ENCODE results near the gene ASIP. TPM values are rescaled to one million over a fixed set of nuclear protein-coding genes. Genes with fewer than 3 reads are reported as not detected.

ASIP gene
- total RNA-seq, 1 experiment from 2014 or later, result not detected

DNA sequence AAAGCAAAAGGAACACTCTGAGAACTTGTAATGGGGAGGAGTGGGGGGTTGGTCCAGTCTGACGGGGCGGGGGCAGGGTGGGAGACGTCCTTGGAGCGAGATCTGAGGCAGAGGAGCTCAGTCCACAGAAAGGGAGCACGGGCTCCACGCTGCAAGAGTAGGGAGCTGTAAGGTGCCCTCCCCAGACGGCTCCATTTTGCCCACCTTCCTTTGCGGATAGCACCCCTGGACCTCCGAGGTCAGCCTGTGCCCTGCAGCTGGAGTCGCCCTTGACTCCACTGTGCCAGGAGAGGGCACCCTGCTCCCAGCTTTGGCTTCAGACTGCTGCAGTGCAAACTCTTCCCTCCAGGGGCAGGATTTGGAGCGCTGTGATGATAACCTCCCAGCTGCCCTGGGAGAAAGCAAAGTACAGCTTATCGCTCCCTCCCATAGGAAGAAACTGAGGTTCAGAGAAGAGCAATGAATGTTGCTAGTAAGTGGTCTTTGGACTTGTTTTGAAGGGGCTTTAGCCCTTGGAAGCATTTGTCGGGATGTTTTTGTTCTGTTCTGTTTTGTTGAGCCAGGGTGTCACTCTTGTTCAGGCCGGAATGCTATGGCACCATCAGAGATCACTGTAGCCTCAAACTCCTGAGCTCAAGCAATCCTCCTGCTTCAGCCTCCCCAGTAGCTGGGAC, 71.5 kb downstream of the ASIP start:
- Histone ChIP-seq H3K27me3 (replicated peaks; ENCODE audit: control insufficient read depth, insufficient read depth, low read length) (no peaks in the 10 kb centered on the region), H3K4me1 (peaks cover 34% of the 10 kb centered on the region), H3K4me3 (ENCODE audit: low read depth, low read length) (peak overlapping the region; percentile 53), H3K9me3 (no peaks in the 10 kb centered on the region), H3K36me3 (ENCODE audit: control insufficient read depth, insufficient read depth, low read length) (no peaks in the 10 kb centered on the region)
- Mint-ChIP-seq H3K4me1 (ENCODE audit: low read depth, unreplicated experiment) (peaks cover 16% of the 10 kb centered on the region), H3K9me3 (ENCODE audit: unreplicated experiment) (no peaks in the 10 kb centered on the region), H3K27ac (ENCODE audit: unreplicated experiment) (peak overlapping the region; percentile 79), H3K36me3 (ENCODE audit: insufficient read depth, unreplicated experiment) (peaks cover 10% of the 10 kb centered on the region), H3K27me3 (ENCODE audit: insufficient read depth, unreplicated experiment) (no peaks in the 10 kb centered on the region), H3K4me3 (ENCODE audit: unreplicated experiment) (peak overlapping the region; percentile 77)
- peak; percentile 97 to 99 for DNase-seq
- TF ChIP-seq CTCF (IDR thresholded peaks at IDR 0.05; ENCODE audit: insufficient read depth in 1 of 2, low read depth in 1 of 2, low read length in 1 of 2, severe bottlenecking in 1 of 2, unreplicated experiment in 1 of 2), result peak; percentile 100
- BruUV-seq (replicated peaks), result no TSS peak
- intact Hi-C loops (cut with micrococcal nuclease; ENCODE audit: unreplicated experiment), result loop anchor here (1.0 to 5.0 kb wide), 9 partner anchors 51 to 226 kb away; partner anchors contain the start of genes DYNLRB1 and ITCH
- ChIA-PET POLR2A (interaction anchor here (0.6 to 3.7 kb wide), 13 partner anchors 10 to 1029 kb away, joined by 3 to 76 read pairs (median 5); partner anchors contain the start of genes AHCY, DYNLRB1, ITCH and TP53INP2), CTCF (interaction anchor here (0.6 to 4.5 kb wide), 91 partner anchors 8 to 662 kb away, joined by 3 to 130 read pairs (median 6); partner anchors contain the start of genes AHCY, DYNLRB1, ITCH and TP53INP2)

GRCh38 chr20:34315236-34315635, 74.0 kb downstream of the ASIP start:
- no peak overlapping the region for H3K4me3 Mint-ChIP-seq (ENCODE audit: unreplicated experiment)
- intact Hi-C loops (cut with micrococcal nuclease; ENCODE audit: unreplicated experiment), result no loop called here
- no peak for TF ChIP-seq CTCF (IDR thresholded peaks at IDR 0.05; ENCODE audit: insufficient read depth in 1 of 2, low read depth in 1 of 2, low read length in 1 of 2, severe bottlenecking in 1 of 2, unreplicated experiment in 1 of 2)
- H3K4me1 Mint-ChIP-seq (ENCODE audit: low read depth, unreplicated experiment), result peaks cover 14% of the 10 kb centered on the region
- no peak overlapping the region for H3K27ac Mint-ChIP-seq (ENCODE audit: unreplicated experiment)
- Histone ChIP-seq H3K4me3 (ENCODE audit: low read depth, low read length) (no peak overlapping the region), H3K27me3 (replicated peaks; ENCODE audit: control insufficient read depth, insufficient read depth, low read length) (no peaks in the 10 kb centered on the region), H3K4me1 (peaks cover 23% of the 10 kb centered on the region), H3K36me3 (ENCODE audit: control insufficient read depth, insufficient read depth, low read length) (no peaks in the 10 kb centered on the region), H3K9me3 (no peaks in the 10 kb centered on the region)
- ChIA-PET POLR2A (no interaction called here), CTCF (interaction anchor here (0.6 to 1.2 kb wide), 2 partner anchors 13 to 49 kb away, joined by 3 to 4 read pairs; partner anchors contain the start of gene AHCY)
- no peaks in the 10 kb centered on the region for H3K27me3 Mint-ChIP-seq (ENCODE audit: insufficient read depth, unreplicated experiment)
- no peaks in the 10 kb centered on the region for H3K9me3 Mint-ChIP-seq (ENCODE audit: unreplicated experiment)
- DNase-seq, result no peak
- no TSS peak for BruUV-seq (replicated peaks)
- peaks cover 10% of the 10 kb centered on the region for H3K36me3 Mint-ChIP-seq (ENCODE audit: insufficient read depth, unreplicated experiment)

GRCh38 chr20:34316196-34316814, 75.1 kb downstream of the ASIP start:
- intact Hi-C loops (cut with micrococcal nuclease; ENCODE audit: unreplicated experiment), result no loop called here
- DNase-seq, result no peak
- CTCF ChIA-PET, result no interaction called here
- TF ChIP-seq CTCF (IDR thresholded peaks at IDR 0.05; ENCODE audit: insufficient read depth in 1 of 2, low read depth in 1 of 2, low read length in 1 of 2, severe bottlenecking in 1 of 2, unreplicated experiment in 1 of 2), result no peak
- H3K4me1 Mint-ChIP-seq (ENCODE audit: low read depth, unreplicated experiment), result peaks cover 5% of the 10 kb centered on the region
- Histone ChIP-seq H3K4me3 (ENCODE audit: low read depth, low read length) (no peak overlapping the region), H3K27me3 (replicated peaks; ENCODE audit: control insufficient read depth, insufficient read depth, low read length) (no peaks in the 10 kb centered on the region), H3K9me3 (no peaks in the 10 kb centered on the region), H3K4me1 (peaks cover 13% of the 10 kb centered on the region), H3K36me3 (ENCODE audit: control insufficient read depth, insufficient read depth, low read length) (no peaks in the 10 kb centered on the region)
- POLR2A ChIA-PET, result no interaction called here
- no peak overlapping the region for H3K27ac Mint-ChIP-seq (ENCODE audit: unreplicated experiment)
- H3K9me3 Mint-ChIP-seq (ENCODE audit: unreplicated experiment), result no peaks in the 10 kb centered on the region
- H3K36me3 Mint-ChIP-seq (ENCODE audit: insufficient read depth, unreplicated experiment), result no peaks in the 10 kb centered on the region
- no peaks in the 10 kb centered on the region for H3K27me3 Mint-ChIP-seq (ENCODE audit: insufficient read depth, unreplicated experiment)
- no TSS peak for BruUV-seq (replicated peaks)
- no peak overlapping the region for H3K4me3 Mint-ChIP-seq (ENCODE audit: unreplicated experiment)

Other genes with a start within 250 kb of the ASIP start
- 298 and 307 TPM in 2 replicates for gene RALY, start 247.5 kb upstream of the ASIP start, total RNA-seq (2022)
- gene EIF2S2, start 129.2 kb upstream of the ASIP start, total RNA-seq (2022), result 291 and 299 TPM in 2 replicates
- gene AHCY, start 61.9 kb downstream of the ASIP start, total RNA-seq (2022), result 665 and 691 TPM in 2 replicates
- 135 and 138 TPM in 2 replicates for gene ITCH, start 121.8 kb downstream of the ASIP start, total RNA-seq (2022)

Data from Caco-2 (cell line).